HepG2 (cell line): ENCODE data around the gene AFAP1. TPM values are rescaled to one million over a fixed set of nuclear protein-coding genes. Genes with fewer than 3 reads are reported as not detected.

Experiments
- ARNT ChIP-seq: fragments of 450-650 bp; IDR thresholded peaks from 2 replicates; pipeline ENCODE4 v1.6.1; 2017
- DMTF1 ChIP-seq: sonication (generic); formaldehyde crosslinking; IDR thresholded peaks from 2 replicates; pipeline ENCODE4 v1.4.0; 2020; ENCODE audit warnings: mild to moderate bottlenecking, missing genetic modification reagents
- HNRNPL ChIP-seq: fragments of 200-400 bp; formaldehyde crosslinking; IDR thresholded peaks from 2 replicates; pipeline ENCODE4 v1.6.1; 2017; ENCODE audit warnings: mild to moderate bottlenecking, low read depth, low read length
- NR0B2 ChIP-seq: sonication (generic); formaldehyde crosslinking; IDR thresholded peaks from 2 replicates; pipeline ENCODE4 v1.4.0; 2020; ENCODE audit warnings: mild to moderate bottlenecking, missing genetic modification reagents
- PHF20 ChIP-seq: sonication (generic); formaldehyde crosslinking; IDR thresholded peaks from 2 replicates; pipeline ENCODE4 v1.5.0; 2020; ENCODE audit warnings: mild to moderate bottlenecking, missing genetic modification reagents
- SAP130 ChIP-seq: IDR thresholded peaks from 2 replicates; pipeline ENCODE4 v1.6.1; 2016; ENCODE audit warnings: low read depth
- SOX6 ChIP-seq, 2 experiments: fragments of 450-650 bp in 1 of 2; sonication (generic) in 1 of 2; formaldehyde crosslinking in 1 of 2; IDR thresholded peaks; 2 replicates each; pipeline versions ENCODE4 v1.4.0 to v1.6.1; 2017 to 2020; ENCODE audit warnings: antibody characterized with exemption in 1 of 2, mild to moderate bottlenecking in 1 of 2, missing genetic modification reagents in 1 of 2
- STAT6 ChIP-seq: sonication (generic); formaldehyde crosslinking; IDR thresholded peaks from 2 replicates; pipeline ENCODE4 v1.4.0; 2020; ENCODE audit warnings: missing genetic modification reagents, mild to moderate bottlenecking, borderline replicate concordance
- ZNF121 ChIP-seq: sonication (generic); formaldehyde crosslinking; IDR thresholded peaks from 2 replicates; pipeline ENCODE4 v1.5.0; 2020; ENCODE audit warnings: mild to moderate bottlenecking, missing genetic modification reagents
- ZUFSP ChIP-seq: sonication (generic); formaldehyde crosslinking; IDR thresholded peaks from 2 replicates; pipeline ENCODE4 v1.9.0; 2021; ENCODE audit warnings: missing genetic modification reagents, mild to moderate bottlenecking, borderline replicate concordance
- polyA plus RNA-seq, 8 experiments: library from polyadenylated mRNA; depleted of rRNA in 3 of 8; stranded (reverse) in 7 of 8; unstranded in 1 of 8; fragments of >200 nt; fragmentation: Illumina TruSeq in 4 of 8; extraction: Trizol in 4 of 8; gene quantifications; 2 replicates each; pipeline versions ENCODE4 v1.2.1 to v1.2.3, GENCODE V29; 2011 to 2016; ENCODE audit warnings: low read depth in 4 of 8, missing spikeins in 1 of 8, mixed read lengths in 1 of 8; ENCODE audit not compliant: insufficient read depth in 1 of 8
- total RNA-seq, 5 experiments: library from RNA; depleted of rRNA; stranded (reverse); fragments of >200 nt; fragmentation: Illumina TruSeq; extraction: Trizol; gene quantifications; 2 replicates each; pipeline ENCODE4 v1.2.3, GENCODE V29; 2016; ENCODE audit warnings: low read depth in 1 of 5
- TF ChIP-seq, protein P1 (sequence below): sonication (generic); formaldehyde crosslinking; IDR thresholded peaks from 2 replicates; pipeline ENCODE4 v1.5.0; 2020; ENCODE audit warnings: missing genetic modification reagents
- TF ChIP-seq, protein P2 (sequence below): sonication (generic); formaldehyde crosslinking; conservative IDR thresholded peaks from 2 replicates; pipeline ENCODE4 v1.8.1; 2023; ENCODE audit warnings: missing genetic modification reagents
- TF ChIP-seq, protein P3 (sequence below): sonication (generic); formaldehyde crosslinking; IDR thresholded peaks from 2 replicates; pipeline ENCODE4 v1.5.0; 2020; ENCODE audit warnings: missing genetic modification reagents, mild to moderate bottlenecking, borderline replicate concordance
- TF ChIP-seq, protein P4 (sequence below): sonication (generic); formaldehyde crosslinking; IDR thresholded peaks from 2 replicates; pipeline ENCODE4 v1.4.0; 2020; ENCODE audit warnings: missing genetic modification reagents
- TF ChIP-seq, protein P5 (sequence below): sonication (generic); formaldehyde crosslinking; IDR thresholded peaks from 2 replicates; pipeline ENCODE4 v1.8.0; 2022; ENCODE audit warnings: mild to moderate bottlenecking, missing genetic modification reagents, borderline replicate concordance

AFAP1 gene
- total and polyA plus RNA-seq, 2 of the 13 experiments (the other 11 are each of a cell fraction or from before 2014, with no cell fraction given) = 2.5 TPM

DNA sequence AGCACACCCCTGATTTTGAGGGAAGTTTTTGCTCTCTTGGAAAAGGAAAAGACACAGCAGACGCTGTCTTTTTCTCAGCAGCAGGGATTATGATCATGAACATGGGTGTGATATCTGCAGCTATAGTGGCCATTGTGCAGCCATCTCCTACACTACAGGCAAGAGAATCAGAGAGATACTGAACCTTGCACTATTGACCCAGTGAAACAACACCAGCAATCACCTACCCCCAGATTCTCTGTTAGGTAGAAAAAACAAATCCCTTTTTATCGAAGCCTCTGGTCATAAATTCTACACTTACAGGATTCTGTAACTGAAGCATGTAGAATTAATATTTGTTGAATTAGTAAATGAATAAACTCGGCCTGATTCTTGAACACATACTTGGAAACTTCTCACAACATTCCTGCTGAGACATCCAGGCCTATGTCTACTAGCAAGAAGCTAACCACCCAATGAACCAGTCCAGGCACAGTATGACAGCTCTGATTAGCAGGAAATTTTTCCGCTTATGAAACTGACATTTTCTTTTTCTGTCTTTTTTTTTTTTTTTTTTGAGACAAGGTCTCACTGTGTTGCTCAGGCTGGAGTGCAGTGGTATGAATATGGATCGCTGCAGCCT, 5.0 kb upstream of the AFAP1 start (continued):
- TF ChIP-seq, protein P1, sequence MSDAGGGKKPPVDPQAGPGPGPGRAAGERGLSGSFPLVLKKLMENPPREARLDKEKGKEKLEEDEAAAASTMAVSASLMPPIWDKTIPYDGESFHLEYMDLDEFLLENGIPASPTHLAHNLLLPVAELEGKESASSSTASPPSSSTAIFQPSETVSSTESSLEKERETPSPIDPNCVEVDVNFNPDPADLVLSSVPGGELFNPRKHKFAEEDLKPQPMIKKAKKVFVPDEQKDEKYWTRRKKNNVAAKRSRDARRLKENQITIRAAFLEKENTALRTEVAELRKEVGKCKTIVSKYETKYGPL (CRISPR knock-in tag) = no peak
- no peak for TF ChIP-seq DMTF1
- TF ChIP-seq, protein P2, sequence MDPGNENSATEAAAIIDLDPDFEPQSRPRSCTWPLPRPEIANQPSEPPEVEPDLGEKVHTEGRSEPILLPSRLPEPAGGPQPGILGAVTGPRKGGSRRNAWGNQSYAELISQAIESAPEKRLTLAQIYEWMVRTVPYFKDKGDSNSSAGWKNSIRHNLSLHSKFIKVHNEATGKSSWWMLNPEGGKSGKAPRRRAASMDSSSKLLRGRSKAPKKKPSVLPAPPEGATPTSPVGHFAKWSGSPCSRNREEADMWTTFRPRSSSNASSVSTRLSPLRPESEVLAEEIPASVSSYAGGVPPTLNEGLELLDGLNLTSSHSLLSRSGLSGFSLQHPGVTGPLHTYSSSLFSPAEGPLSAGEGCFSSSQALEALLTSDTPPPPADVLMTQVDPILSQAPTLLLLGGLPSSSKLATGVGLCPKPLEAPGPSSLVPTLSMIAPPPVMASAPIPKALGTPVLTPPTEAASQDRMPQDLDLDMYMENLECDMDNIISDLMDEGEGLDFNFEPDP (CRISPR knock-in tag) = no peak
- TF ChIP-seq, protein P3, sequence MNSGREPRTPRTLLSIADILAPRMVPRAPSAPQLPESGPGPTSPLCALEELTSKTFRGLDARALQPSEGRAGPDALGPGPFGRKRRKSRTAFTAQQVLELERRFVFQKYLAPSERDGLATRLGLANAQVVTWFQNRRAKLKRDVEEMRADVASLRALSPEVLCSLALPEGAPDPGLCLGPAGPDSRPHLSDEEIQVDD (CRISPR knock-in tag) = no peak
- TF ChIP-seq HNRNPL = no peak
- TF ChIP-seq STAT6 (CRISPR knock-in tag) = no peak
- TF ChIP-seq PHF20 = no peak
- TF ChIP-seq SAP130 = 0 out of 2 replicates have a peak, but pooled peaks have one; percentile 27
- TF ChIP-seq ZNF121 = no peak
- no peak for TF ChIP-seq ZUFSP (CRISPR knock-in tag)
- no peak for TF ChIP-seq SOX6 (IDR thresholded peaks at IDR 0.05)
- TF ChIP-seq SOX6 (CRISPR knock-in tag; IDR thresholded peaks at IDR 0.05) = peak; percentile 31; the same call in 1 of the 2 replicates
- TF ChIP-seq ARNT = no peak
- TF ChIP-seq NR0B2 (CRISPR knock-in tag) = no peak
- TF ChIP-seq, protein P4, sequence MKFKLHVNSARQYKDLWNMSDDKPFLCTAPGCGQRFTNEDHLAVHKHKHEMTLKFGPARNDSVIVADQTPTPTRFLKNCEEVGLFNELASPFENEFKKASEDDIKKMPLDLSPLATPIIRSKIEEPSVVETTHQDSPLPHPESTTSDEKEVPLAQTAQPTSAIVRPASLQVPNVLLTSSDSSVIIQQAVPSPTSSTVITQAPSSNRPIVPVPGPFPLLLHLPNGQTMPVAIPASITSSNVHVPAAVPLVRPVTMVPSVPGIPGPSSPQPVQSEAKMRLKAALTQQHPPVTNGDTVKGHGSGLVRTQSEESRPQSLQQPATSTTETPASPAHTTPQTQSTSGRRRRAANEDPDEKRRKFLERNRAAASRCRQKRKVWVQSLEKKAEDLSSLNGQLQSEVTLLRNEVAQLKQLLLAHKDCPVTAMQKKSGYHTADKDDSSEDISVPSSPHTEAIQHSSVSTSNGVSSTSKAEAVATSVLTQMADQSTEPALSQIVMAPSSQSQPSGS (CRISPR knock-in tag) = no peak
- TF ChIP-seq, protein P5, sequence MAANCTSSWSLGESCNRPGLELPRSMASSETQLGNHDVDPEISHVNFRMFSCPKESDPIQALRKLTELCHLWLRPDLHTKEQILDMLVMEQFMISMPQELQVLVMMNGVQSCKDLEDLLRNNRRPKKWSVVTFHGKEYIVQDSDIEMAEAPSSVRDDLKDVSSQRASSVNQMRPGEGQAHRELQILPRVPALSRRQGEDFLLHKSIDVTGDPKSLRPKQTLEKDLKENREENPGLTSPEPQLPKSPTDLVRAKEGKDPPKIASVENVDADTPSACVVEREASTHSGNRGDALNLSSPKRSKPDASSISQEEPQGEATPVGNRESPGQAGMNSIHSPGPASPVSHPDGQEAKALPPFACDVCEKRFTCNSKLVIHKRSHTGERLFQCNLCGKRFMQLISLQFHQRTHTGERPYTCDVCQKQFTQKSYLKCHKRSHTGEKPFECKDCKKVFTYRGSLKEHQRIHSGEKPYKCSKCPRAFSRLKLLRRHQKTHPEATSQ (CRISPR knock-in tag) = no peak
